H1 (cell line): ENCODE results near the gene SLIRP. TPM values are rescaled to one million over a fixed set of nuclear protein-coding genes. Genes with fewer than 3 reads are reported as not detected.

Experiments used
- ASH2L ChIP-seq: fragments of 200-600, 300-600 bp; sonication (generic); IDR thresholded peaks from one replicate; pipeline ENCODE4 v1.7.1; 2017; ENCODE audit warnings: low read length
- ATF3 ChIP-seq: IDR thresholded peaks from 2 replicates; pipeline ENCODE4 v1.6.1; 2011; ENCODE audit warnings: low read depth, mild to moderate bottlenecking, low read length; ENCODE audit not compliant: insufficient read depth
- BCL11A ChIP-seq, 2 experiments: IDR thresholded peaks; one replicate each; pipeline ENCODE4 v1.6.1; 2011; ENCODE audit warnings: low read depth in 2 of 2, low read length in 2 of 2, mild to moderate bottlenecking in 2 of 2
- BRCA1 ChIP-seq: IDR thresholded peaks from 2 replicates; pipeline ENCODE4 v1.6.1; 2012; ENCODE audit warnings: low read depth, low read length, improper control_type of control experiment
- CEBPB ChIP-seq: IDR thresholded peaks from 2 replicates; pipeline ENCODE4 v1.6.1; 2012; ENCODE audit warnings: low read depth, low read length
- CHD2 ChIP-seq: IDR thresholded peaks from 2 replicates; pipeline ENCODE4 v1.6.1; 2012; ENCODE audit warnings: low read length, improper control_type of control experiment
- E2F6 ChIP-seq: IDR thresholded peaks from 2 replicates; pipeline ENCODE4 v1.6.1; 2012; ENCODE audit warnings: inconsistent platforms
- EGR1 ChIP-seq: IDR thresholded peaks from 2 replicates; pipeline ENCODE4 v1.6.1; 2011; ENCODE audit warnings: low read depth, low read length, borderline replicate concordance
- EP300 ChIP-seq, 2 experiments: IDR thresholded peaks; 1 replicate in 1 of 2; 2 replicates in 1 of 2; pipeline ENCODE4 v1.6.1; 2011 to 2012; ENCODE audit warnings: low read depth in 2 of 2, low read length in 2 of 2, mild to moderate bottlenecking in 2 of 2, borderline replicate concordance in 1 of 2, inconsistent platforms in 1 of 2, moderate library complexity in 1 of 2
- EZH2 ChIP-seq: fragments of 200-600 bp; sonication (generic); IDR thresholded peaks from 2 replicates; pipeline ENCODE4 v1.7.1; 2012; ENCODE audit warnings: low read depth, mild to moderate bottlenecking, moderate library complexity, low read length, inconsistent platforms; ENCODE audit not compliant: severe bottlenecking
- FOSL1 ChIP-seq: IDR thresholded peaks from 2 replicates; pipeline ENCODE4 v1.6.1; 2011; ENCODE audit warnings: mild to moderate bottlenecking, low read depth, low read length, moderate library complexity; ENCODE audit not compliant: insufficient read depth
- KDM1A ChIP-seq: fragments of 200-600, 300-600 bp; sonication (generic); IDR thresholded peaks from 2 replicates; pipeline ENCODE4 v1.7.1; 2016; ENCODE audit warnings: mild to moderate bottlenecking, low read length, borderline replicate concordance
- KDM5A ChIP-seq: fragments of 200-600 bp; IDR thresholded peaks from 2 replicates; pipeline ENCODE4 v1.7.1; 2012; ENCODE audit warnings: mild to moderate bottlenecking, low read length, inconsistent platforms, mixed read lengths
- PHF8 ChIP-seq: fragments of 200-600 bp; sonication (generic); conservative IDR thresholded peaks from 2 replicates; pipeline ENCODE4 v1.7.1; 2012; ENCODE audit warnings: low read depth, mild to moderate bottlenecking, inconsistent platforms, low read length, moderate library complexity
- POLR2AphosphoS5 ChIP-seq: IDR thresholded peaks from 2 replicates; pipeline ENCODE4 v1.6.1; 2011; ENCODE audit warnings: low read depth, low read length
- POU5F1 ChIP-seq: IDR thresholded peaks from 2 replicates; pipeline ENCODE4 v1.6.1; 2011; ENCODE audit warnings: low read depth, mild to moderate bottlenecking, low read length, moderate library complexity
- RAD21 ChIP-seq, 2 experiments: IDR thresholded peaks in 1 of 2; conservative IDR thresholded peaks in 1 of 2; 2 replicates each; pipeline ENCODE4 v1.6.1; 2011; ENCODE audit warnings: low read depth in 2 of 2, low read length in 2 of 2, improper control_type of control experiment in 1 of 2, inconsistent platforms in 1 of 2, mild to moderate bottlenecking in 1 of 2, moderate library complexity in 1 of 2
- RBBP5 ChIP-seq: IDR thresholded peaks from 2 replicates; pipeline ENCODE4 v1.7.1; 2012; ENCODE audit warnings: low read depth, mild to moderate bottlenecking, inconsistent platforms, low read length, moderate library complexity, borderline replicate concordance
- RNF2 ChIP-seq: fragments of 200-900, 300-1000 bp; sonication (generic); IDR thresholded peaks from 2 replicates; pipeline ENCODE4 v1.7.1; 2016; ENCODE audit warnings: borderline replicate concordance, low read depth, mild to moderate bottlenecking, antibody characterized with exemption, low read length; ENCODE audit not compliant: poor library complexity, severe bottlenecking; ENCODE audit errors: missing control alignments
- SAP30 ChIP-seq: fragments of 300-600 bp; sonication (generic); IDR thresholded peaks from 2 replicates; pipeline ENCODE4 v1.7.1; 2012; ENCODE audit warnings: low read length, moderate library complexity, mild to moderate bottlenecking, inconsistent platforms; ENCODE audit not compliant: insufficient read depth, insufficient replicate concordance
- USF2 ChIP-seq: IDR thresholded peaks from 2 replicates; pipeline ENCODE4 v1.6.1; 2011; ENCODE audit warnings: low read length, improper control_type of control experiment
- polyA plus RNA-seq, 7 experiments: library from polyadenylated mRNA; depleted of rRNA in 3 of 7; stranded (reverse) in 5 of 7; unstranded in 2 of 7; fragments of >200 nt in 5 of 7; fragments of 200-250 nt in 2 of 7; gene quantifications; 1 replicate in 5 of 7; 2 replicates in 1 of 7; 4 replicates in 1 of 7; pipeline versions ENCODE4 v1.2.1 to v1.2.3, GENCODE V29; 2011 to 2013; ENCODE audit warnings: missing spikeins in 2 of 7, mixed read lengths in 2 of 7
- total RNA-seq: library from RNA; stranded (reverse); fragmentation: NEBNext Ultra II Directional; extraction: Animal tissue kit (Norgen Biotek cat#: 25700); gene quantifications from 2 replicates; pipeline ENCODE4 v1.2.1, GENCODE V29; 2021

The SLIRP gene
- total and polyA plus RNA-seq, 2 of the 8 experiments (the other 6 are each of a cell fraction or from before 2014, with no cell fraction given) = 374 to 383 TPM

- TF ChIP-seq POLR2AphosphoS5 (peak; percentile 87), EP300 (IDR thresholded peaks at IDR 0.05; ENCODE audit: borderline replicate concordance in 1 of 2, low read depth in 2 of 2, low read length in 2 of 2) (no peak), RNF2 (no peak), RBBP5 (peak; percentile 90), KDM5A (peak; percentile 95), FOSL1 (no peak), BCL11A (IDR thresholded peaks at IDR 0.05; ENCODE audit: low read depth in 2 of 2, low read length in 2 of 2) (no peak), SAP30 (peak; percentile 64), BRCA1 (no peak), EZH2 (no peak), EGR1 (no peak), ASH2L (peak; percentile 93), ATF3 (no peak), KDM1A (no peak), CHD2 (peak; percentile 70), POU5F1 (no peak), CEBPB (no peak), RAD21 (IDR thresholded peaks at IDR 0.05 in 1 of 2, conservative IDR thresholded peaks at IDR 0.05 in 1 of 2; ENCODE audit: low read depth in 2 of 2, low read length in 2 of 2) (no peak), USF2 (no peak), E2F6 (no peak), PHF8 (peak; percentile 96)
Observed at GRCh38 chr14:77707724-77708408, at the start of gene SLIRP, which contains the start of gene ALKBH1 (continued).
